Measurements from ENCODE around the gene ITGB1BP2. TPM values are rescaled to one million over a fixed set of nuclear protein-coding genes. Genes with fewer than 3 reads are reported as not detected.
"Not testable (repeated sequence)": the region's sequence is repeated elsewhere in the genome, so short reads cannot be mapped to it uniquely, and the experiment has no call there.

Gene ITGB1BP2
- total RNA-seq, 1 experiment from 2014 or later = 3.7 TPM

DNA sequence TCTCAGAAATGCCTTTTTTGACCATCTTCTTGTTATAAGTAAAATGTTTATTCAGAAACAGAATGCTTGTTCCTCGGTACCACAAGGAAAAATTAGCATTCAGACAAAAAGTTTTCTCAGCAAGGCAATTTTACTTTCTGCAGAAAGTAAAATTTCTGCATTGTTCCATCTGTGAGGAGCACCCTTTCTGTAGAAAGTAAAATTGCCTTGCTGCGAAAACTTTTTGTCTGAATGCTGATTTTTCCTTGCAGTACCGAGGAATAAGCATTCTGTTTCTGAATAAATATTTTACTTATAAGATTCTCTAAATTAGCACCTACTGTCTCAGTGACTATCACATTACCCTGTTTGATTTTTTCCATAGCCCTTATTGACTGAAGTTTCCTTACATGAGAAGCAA lies 24.8 kb downstream of the ITGB1BP2 start:
- Histone ChIP-seq H2BK12ac (ENCODE audit: insufficient read length, low read depth, low read length) (no peak overlapping the region), H3K27ac (ENCODE audit: insufficient read length, low read depth, low read length) (no peak overlapping the region), H2AFZ (ENCODE audit: low read length) (no peak overlapping the region), H4K8ac (replicated peaks; ENCODE audit: insufficient read length, low read depth, low read length) (no peak overlapping the region), H4K5ac (ENCODE audit: insufficient read length, low read depth, low read length) (no peak overlapping the region), H3K9me3 (ENCODE audit: control insufficient read depth, low read depth, low read length) (no peaks in the 10 kb centered on the region), H3K56ac (ENCODE audit: insufficient read length, low read depth, low read length) (no peak overlapping the region), H3K9ac (ENCODE audit: extremely low read depth, insufficient read length, low read length) (no peak overlapping the region), H3K27me3 (ENCODE audit: insufficient read depth, low read length) (no peaks in the 10 kb centered on the region), H3K4ac (ENCODE audit: low read depth, low read length) (no peak overlapping the region), H4K20me1 (ENCODE audit: control insufficient read depth, insufficient read depth, insufficient read length) (no peaks in the 10 kb centered on the region), H3K79me2 (ENCODE audit: insufficient read depth, low read length) (no peaks in the 10 kb centered on the region), H3K23me2 (ENCODE audit: insufficient read length, low read depth, low read length, poor library complexity, severe bottlenecking) (no peaks in the 10 kb centered on the region), H3K18ac (ENCODE audit: insufficient read length, low read depth, low read length) (no peak overlapping the region), H3T11ph (ENCODE audit: low read length) (no peak overlapping the region), H2BK5ac (ENCODE audit: insufficient read length, low read length) (no peak overlapping the region), H3K14ac (ENCODE audit: insufficient read depth, low read length) (no peak overlapping the region), H3K4me1 (ENCODE audit: insufficient read depth, low read length) (no peaks in the 10 kb centered on the region), H2BK15ac (ENCODE audit: low read depth, low read length) (no peak overlapping the region), H3K79me1 (ENCODE audit: insufficient read depth, low read depth, low read length, poor library complexity, severe bottlenecking) (no peaks in the 10 kb centered on the region), H2BK120ac (ENCODE audit: low read depth, low read length, poor library complexity, severe bottlenecking) (no peak overlapping the region), H2AK5ac (ENCODE audit: insufficient read length, low read length) (no peak overlapping the region), H4K91ac (ENCODE audit: insufficient read length, low read depth, low read length) (no peak overlapping the region), H2BK20ac (ENCODE audit: low read depth, low read length, poor library complexity, severe bottlenecking) (no peak overlapping the region), H3K23ac (ENCODE audit: insufficient read length, low read depth, low read length) (no peak overlapping the region), H3K4me2 (ENCODE audit: insufficient read depth, insufficient read length, low read length) (no peak overlapping the region)
- WGBS (ENCODE audit: extremely low coverage, insufficient read length, low lambda C conversion rate) = no CpG with 5 or more reads among the region's 3 CpGs
- Mint-ChIP-seq H3K27me3 (ENCODE audit: low read depth) (no peaks in the 10 kb centered on the region), H3K4me1 (no peaks in the 10 kb centered on the region), H3K27ac (no peak overlapping the region), H3K4me3 (no peak overlapping the region), H3K36me3 (ENCODE audit: insufficient read depth in 1 of 3, low read depth in 3 of 3) (peaks cover 20 to 26% (median 24%) of the 10 kb centered on the region in 3 experiments), H3K9me3 (peaks cover 61 to 64% of the 10 kb centered on the region in 2 experiments)
- no peak for DNase-seq
- TF ChIP-seq, protein P1, sequence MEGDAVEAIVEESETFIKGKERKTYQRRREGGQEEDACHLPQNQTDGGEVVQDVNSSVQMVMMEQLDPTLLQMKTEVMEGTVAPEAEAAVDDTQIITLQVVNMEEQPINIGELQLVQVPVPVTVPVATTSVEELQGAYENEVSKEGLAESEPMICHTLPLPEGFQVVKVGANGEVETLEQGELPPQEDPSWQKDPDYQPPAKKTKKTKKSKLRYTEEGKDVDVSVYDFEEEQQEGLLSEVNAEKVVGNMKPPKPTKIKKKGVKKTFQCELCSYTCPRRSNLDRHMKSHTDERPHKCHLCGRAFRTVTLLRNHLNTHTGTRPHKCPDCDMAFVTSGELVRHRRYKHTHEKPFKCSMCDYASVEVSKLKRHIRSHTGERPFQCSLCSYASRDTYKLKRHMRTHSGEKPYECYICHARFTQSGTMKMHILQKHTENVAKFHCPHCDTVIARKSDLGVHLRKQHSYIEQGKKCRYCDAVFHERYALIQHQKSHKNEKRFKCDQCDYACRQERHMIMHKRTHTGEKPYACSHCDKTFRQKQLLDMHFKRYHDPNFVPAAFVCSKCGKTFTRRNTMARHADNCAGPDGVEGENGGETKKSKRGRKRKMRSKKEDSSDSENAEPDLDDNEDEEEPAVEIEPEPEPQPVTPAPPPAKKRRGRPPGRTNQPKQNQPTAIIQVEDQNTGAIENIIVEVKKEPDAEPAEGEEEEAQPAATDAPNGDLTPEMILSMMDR (conservative IDR thresholded peaks at IDR 0.05) = no peak

DNA sequence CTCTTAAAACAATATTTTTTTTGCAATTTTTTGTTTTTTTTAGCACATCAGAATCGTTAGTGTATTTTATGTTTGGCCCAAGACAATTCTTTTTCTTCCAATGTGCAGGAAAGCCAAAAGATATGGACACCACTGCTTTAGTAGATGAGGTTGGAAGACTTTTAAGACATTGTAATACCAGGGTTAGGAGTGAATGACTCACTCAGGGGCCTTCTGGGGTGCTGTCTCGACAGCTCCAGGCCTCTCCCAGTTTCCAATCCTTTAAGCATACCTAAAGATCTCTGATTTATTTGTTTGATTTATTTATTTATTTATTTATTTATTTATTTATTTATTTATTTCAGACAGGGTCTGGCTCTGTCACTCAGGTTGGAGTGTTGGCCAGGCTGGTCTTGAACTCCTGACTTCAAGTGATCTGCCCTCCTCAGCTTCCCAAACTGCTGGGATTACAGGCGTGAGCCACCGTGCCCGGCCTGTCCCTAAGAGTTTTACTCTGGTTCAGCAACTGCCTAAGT lies 47.7 kb downstream of the ITGB1BP2 start:
- H2AK5ac ChIP-seq (ENCODE audit: insufficient read length, low read length); H2AFZ ChIP-seq (ENCODE audit: low read length); H3K23me2 ChIP-seq (ENCODE audit: insufficient read length, low read depth, low read length, poor library complexity, severe bottlenecking); H4K20me1 ChIP-seq (ENCODE audit: control insufficient read depth, insufficient read depth, insufficient read length); H3T11ph ChIP-seq (ENCODE audit: low read length); H3K27ac ChIP-seq (ENCODE audit: insufficient read length, low read depth, low read length); H3K36me3 Mint-ChIP-seq (ENCODE audit: insufficient read depth in 1 of 3, low read depth in 3 of 3); H2BK120ac ChIP-seq (ENCODE audit: low read depth, low read length, poor library complexity, severe bottlenecking); H3K27me3 Mint-ChIP-seq (ENCODE audit: low read depth); H3K79me1 ChIP-seq (ENCODE audit: insufficient read depth, low read depth, low read length, poor library complexity, severe bottlenecking); H2BK20ac ChIP-seq (ENCODE audit: low read depth, low read length, poor library complexity, severe bottlenecking); H3K56ac ChIP-seq (ENCODE audit: insufficient read length, low read depth, low read length); H4K5ac ChIP-seq (ENCODE audit: insufficient read length, low read depth, low read length); H2BK5ac ChIP-seq (ENCODE audit: insufficient read length, low read length); DNase-seq; H3K27me3 ChIP-seq (ENCODE audit: insufficient read depth, low read length); H3K4me1 ChIP-seq (ENCODE audit: insufficient read depth, low read length); H2BK12ac ChIP-seq (ENCODE audit: insufficient read length, low read depth, low read length); H3K79me2 ChIP-seq (ENCODE audit: insufficient read depth, low read length); H4K91ac ChIP-seq (ENCODE audit: insufficient read length, low read depth, low read length); H4K8ac ChIP-seq (replicated peaks; ENCODE audit: insufficient read length, low read depth, low read length); H3K9ac ChIP-seq (ENCODE audit: extremely low read depth, insufficient read length, low read length); H3K4ac ChIP-seq (ENCODE audit: low read depth, low read length); H3K18ac ChIP-seq (ENCODE audit: insufficient read length, low read depth, low read length); H3K4me1 Mint-ChIP-seq; H2BK15ac ChIP-seq (ENCODE audit: low read depth, low read length); H3K4me2 ChIP-seq (ENCODE audit: insufficient read depth, insufficient read length, low read length); H3K23ac ChIP-seq (ENCODE audit: insufficient read length, low read depth, low read length); H3K4me3 Mint-ChIP-seq; H3K27ac Mint-ChIP-seq; H3K14ac ChIP-seq (ENCODE audit: insufficient read depth, low read length): not testable (repeated sequence)
- peaks cover 31 to 33% of the 10 kb centered on the region in 2 experiments for H3K9me3 Mint-ChIP-seq
- WGBS (ENCODE audit: extremely low coverage, insufficient read length, low lambda C conversion rate) = no CpG with 5 or more reads among the region's 5 CpGs
- peaks cover 16% of the 10 kb centered on the region for H3K9me3 ChIP-seq (ENCODE audit: control insufficient read depth, low read depth, low read length)

Measured in H9 (cell line).